ENCODE data around the gene UMOD.

DNA sequence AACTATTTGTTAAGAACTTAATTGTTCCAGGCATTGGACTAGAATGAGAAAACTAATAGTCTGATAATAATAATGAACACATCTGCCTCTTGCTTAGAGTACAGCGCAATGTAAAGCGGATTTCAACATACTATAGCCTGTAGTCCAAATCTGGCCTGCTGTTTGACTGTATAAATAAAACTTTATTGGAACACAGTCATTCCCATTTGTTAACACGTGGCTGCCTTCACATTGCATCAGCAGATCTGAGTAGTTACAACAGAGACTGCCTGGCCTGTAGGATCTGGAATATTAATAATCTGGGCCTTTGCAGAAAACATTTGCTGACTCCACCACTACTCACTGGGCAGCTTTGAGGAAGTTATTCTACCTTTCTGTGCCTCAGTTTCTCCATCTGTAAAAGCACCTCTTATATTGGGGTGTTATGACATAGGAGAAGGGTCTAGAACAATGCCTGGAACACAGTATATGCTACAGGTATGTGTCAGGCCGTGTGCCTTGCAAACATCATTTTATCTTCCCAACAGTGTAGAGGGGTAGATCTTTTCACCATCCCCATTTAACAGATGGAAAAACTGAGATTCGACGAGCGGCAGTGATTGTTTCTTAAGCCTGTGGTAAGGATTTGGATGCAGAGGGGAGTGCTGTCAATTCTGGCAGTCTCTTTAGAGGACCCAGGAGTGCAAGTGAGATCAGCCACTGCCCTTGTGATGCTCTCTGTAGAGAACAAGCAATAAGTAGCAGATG lies 29.9 kb upstream of the UMOD start:
- TF ChIP-seq, protein P1, sequence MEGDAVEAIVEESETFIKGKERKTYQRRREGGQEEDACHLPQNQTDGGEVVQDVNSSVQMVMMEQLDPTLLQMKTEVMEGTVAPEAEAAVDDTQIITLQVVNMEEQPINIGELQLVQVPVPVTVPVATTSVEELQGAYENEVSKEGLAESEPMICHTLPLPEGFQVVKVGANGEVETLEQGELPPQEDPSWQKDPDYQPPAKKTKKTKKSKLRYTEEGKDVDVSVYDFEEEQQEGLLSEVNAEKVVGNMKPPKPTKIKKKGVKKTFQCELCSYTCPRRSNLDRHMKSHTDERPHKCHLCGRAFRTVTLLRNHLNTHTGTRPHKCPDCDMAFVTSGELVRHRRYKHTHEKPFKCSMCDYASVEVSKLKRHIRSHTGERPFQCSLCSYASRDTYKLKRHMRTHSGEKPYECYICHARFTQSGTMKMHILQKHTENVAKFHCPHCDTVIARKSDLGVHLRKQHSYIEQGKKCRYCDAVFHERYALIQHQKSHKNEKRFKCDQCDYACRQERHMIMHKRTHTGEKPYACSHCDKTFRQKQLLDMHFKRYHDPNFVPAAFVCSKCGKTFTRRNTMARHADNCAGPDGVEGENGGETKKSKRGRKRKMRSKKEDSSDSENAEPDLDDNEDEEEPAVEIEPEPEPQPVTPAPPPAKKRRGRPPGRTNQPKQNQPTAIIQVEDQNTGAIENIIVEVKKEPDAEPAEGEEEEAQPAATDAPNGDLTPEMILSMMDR (conservative IDR thresholded peaks at IDR 0.05; ENCODE audit: low read depth, low read length), result no peak
- TF ChIP-seq EZH2phosphoT487 (IDR thresholded peaks at IDR 0.05; ENCODE audit: borderline replicate concordance, low read length), result no peak
- no peak for TF ChIP-seq EZH2 (IDR thresholded peaks at IDR 0.05; ENCODE audit: low read length, unreplicated experiment)
